GM21381 (cell line): ENCODE results near the gene ABHD12B.
"Not testable (repeated sequence)": the region's sequence is repeated elsewhere in the genome, so short reads cannot be mapped to it uniquely, and the experiment has no call there.

ENCODE experiments used
- ATAC-seq: cut with Tn5 transposase; IDR thresholded peaks from one replicate; pipeline ENCODE4 v1.9.1; 2021; ENCODE audit warnings: mild to moderate bottlenecking, moderate library complexity; ENCODE audit not compliant: unreplicated experiment

Gene ABHD12B

GRCh38 chr14:50892255-50892654 is 20.4 kb downstream of the ABHD12B start:
- ATAC-seq, result no peak

- ATAC-seq, result not testable (repeated sequence)
Measured at GRCh38 chr14:50896421-50896820, 24.6 kb downstream of the ABHD12B start.

GRCh38 chr14:50897005-50897404 is 25.2 kb downstream of the ABHD12B start:
- ATAC-seq, result not testable (repeated sequence)

- no peak for ATAC-seq
Measured at GRCh38 chr14:50897658-50898175, 25.9 kb downstream of the ABHD12B start.

- ATAC-seq, result no peak
Measured at GRCh38 chr14:50901361-50901760, 29.5 kb downstream of the ABHD12B start.

- ATAC-seq, result no peak
Measured at GRCh38 chr14:50904719-50905118, 32.9 kb downstream of the ABHD12B start.

- ATAC-seq, result no peak
Measured at GRCh38 chr14:50906326-50907065, 34.6 kb downstream of the ABHD12B start.

- no peak for ATAC-seq
Measured at GRCh38 chr14:50910495-50911420, 38.9 kb downstream of the ABHD12B start.

- ATAC-seq, result no peak
Measured at GRCh38 chr14:50917449-50917848, 45.6 kb downstream of the ABHD12B start.

- not testable (repeated sequence) for ATAC-seq
Measured at GRCh38 chr14:50919524-50919923, 47.7 kb downstream of the ABHD12B start.

- ATAC-seq, result no peak
Measured at GRCh38 chr14:50920482-50921230, 48.8 kb downstream of the ABHD12B start.

- ATAC-seq, result no peak
Measured at GRCh38 chr14:50922803-50923202, 51.0 kb downstream of the ABHD12B start.

- ATAC-seq, result no peak
Measured at GRCh38 chr14:50924236-50924635, 52.4 kb downstream of the ABHD12B start.

GRCh38 chr14:50924843-50925242 is 53.0 kb downstream of the ABHD12B start:
- ATAC-seq, result no peak

GRCh38 chr14:50926851-50927386 is 55.1 kb downstream of the ABHD12B start:
- no peak for ATAC-seq

GRCh38 chr14:50928002-50928635 is 56.3 kb downstream of the ABHD12B start:
- no peak for ATAC-seq

GRCh38 chr14:50929506-50929905 is 57.7 kb downstream of the ABHD12B start:
- no peak for ATAC-seq

- ATAC-seq, result no peak
Measured at GRCh38 chr14:50931559-50931958, 59.7 kb downstream of the ABHD12B start.

GRCh38 chr14:50932156-50932555 is 60.3 kb downstream of the ABHD12B start:
- no peak for ATAC-seq
